WTC11 (cell line): ENCODE measurements around the gene CCDC137. TPM values are rescaled to one million over a fixed set of nuclear protein-coding genes. Genes with fewer than 3 reads are reported as not detected.
A peak's percentile ranks its signal among the peaks of the same experiment; 100 is the strongest.

ENCODE experiments used
- CREB1 ChIP-seq: sonication (generic); formaldehyde crosslinking; IDR thresholded peaks from 2 replicates; pipeline ENCODE4 v1.8.0; 2023; ENCODE audit warnings: mild to moderate bottlenecking, missing genetic modification reagents
- CREM ChIP-seq: sonication (generic); formaldehyde crosslinking; IDR thresholded peaks from 2 replicates; pipeline ENCODE4 v1.8.1; 2022; ENCODE audit warnings: mild to moderate bottlenecking, missing genetic modification reagents, moderate library complexity
- ELF4 ChIP-seq: sonication (generic); formaldehyde crosslinking; IDR thresholded peaks from 2 replicates; pipeline ENCODE4 v1.8.1; 2022; ENCODE audit warnings: low read depth, mild to moderate bottlenecking, moderate library complexity, missing genetic modification reagents
- MXD4 ChIP-seq: fragments of 250-450 bp; sonication (Bioruptor Pico); IDR thresholded peaks from 2 replicates; pipeline ENCODE4 v1.8.0; 2021; ENCODE audit warnings: mild to moderate bottlenecking, moderate library complexity, borderline replicate concordance
- NR3C1 ChIP-seq: sonication (generic); formaldehyde crosslinking; conservative IDR thresholded peaks from 2 replicates; pipeline ENCODE4 v1.8.1; 2023; ENCODE audit warnings: low read depth, mild to moderate bottlenecking, missing genetic modification reagents
- SMAD4 ChIP-seq: sonication (generic); formaldehyde crosslinking; IDR thresholded peaks from 2 replicates; pipeline ENCODE4 v1.8.0; 2022; ENCODE audit warnings: mild to moderate bottlenecking, missing genetic modification reagents
- SP1 ChIP-seq: sonication (generic); formaldehyde crosslinking; conservative IDR thresholded peaks from 2 replicates; pipeline ENCODE4 v1.8.1; 2022; ENCODE audit warnings: missing genetic modification reagents
- ZBTB21 ChIP-seq: sonication (generic); formaldehyde crosslinking; IDR thresholded peaks from 2 replicates; pipeline ENCODE4 v1.8.1; 2023; ENCODE audit warnings: mild to moderate bottlenecking, missing genetic modification reagents, borderline replicate concordance
- ZNF232 ChIP-seq: sonication (generic); formaldehyde crosslinking; IDR thresholded peaks from 2 replicates; pipeline ENCODE4 v1.8.0; 2022; ENCODE audit warnings: mild to moderate bottlenecking, missing genetic modification reagents
- ZNF416 ChIP-seq: fragments of 250-450 bp; sonication (Bioruptor Pico); IDR thresholded peaks from 2 replicates; pipeline ENCODE4 v1.9.0; 2021; ENCODE audit warnings: mild to moderate bottlenecking, inconsistent platforms
- ZNF671 ChIP-seq: fragments of 250-450 bp; sonication (Bioruptor Pico); IDR thresholded peaks from 2 replicates; pipeline ENCODE4 v1.8.0; 2021; ENCODE audit warnings: mild to moderate bottlenecking
- total RNA-seq: library from RNA; stranded (reverse); gene quantifications from 3 replicates; pipeline ENCODE4 v1.2.3, GENCODE V29; 2021
- TF ChIP-seq, protein P1 (sequence below): fragments of 250-450 bp; sonication (Bioruptor Pico); conservative IDR thresholded peaks from 2 replicates; pipeline ENCODE4 v1.9.0; 2021; ENCODE audit warnings: mild to moderate bottlenecking
- TF ChIP-seq, protein P2 (sequence below): sonication (generic); formaldehyde crosslinking; IDR thresholded peaks from 2 replicates; pipeline ENCODE4 v1.8.1; 2022; ENCODE audit warnings: low read depth, mild to moderate bottlenecking, moderate library complexity, missing genetic modification reagents, borderline replicate concordance
- TF ChIP-seq, protein P3 (sequence below): fragments of 250-450 bp; sonication (Bioruptor Pico); IDR thresholded peaks from 2 replicates; pipeline ENCODE4 v2.1.2; 2022; ENCODE audit warnings: mild to moderate bottlenecking, moderate library complexity
- TF ChIP-seq, protein P4 (sequence below): sonication (generic); formaldehyde crosslinking; IDR thresholded peaks from 2 replicates; pipeline ENCODE4 v1.8.0; 2022; ENCODE audit warnings: mild to moderate bottlenecking, missing genetic modification reagents
- TF ChIP-seq, protein P5 (sequence below): fragments of 250-450 bp; sonication (Bioruptor Pico); IDR thresholded peaks from 2 replicates; pipeline ENCODE4 v1.9.0; 2021; ENCODE audit warnings: mild to moderate bottlenecking
- TF ChIP-seq, protein P6 (sequence below): sonication (generic); formaldehyde crosslinking; IDR thresholded peaks from 2 replicates; pipeline ENCODE4 v1.8.0; 2022; ENCODE audit warnings: missing genetic modification reagents
- TF ChIP-seq, protein P7 (sequence below): sonication (generic); formaldehyde crosslinking; IDR thresholded peaks from 2 replicates; pipeline ENCODE4 v1.8.1; 2023; ENCODE audit warnings: mild to moderate bottlenecking, missing genetic modification reagents
- TF ChIP-seq, protein P8 (sequence below): sonication (generic); formaldehyde crosslinking; IDR thresholded peaks from 2 replicates; pipeline ENCODE4 v1.8.1; 2022; ENCODE audit warnings: mild to moderate bottlenecking, missing genetic modification reagents, moderate library complexity, borderline replicate concordance
- TF ChIP-seq, protein P9 (sequence below): fragments of 250-450 bp; sonication (Bioruptor Pico); IDR thresholded peaks from 2 replicates; pipeline ENCODE4 v1.9.0; 2021; ENCODE audit warnings: mild to moderate bottlenecking
- TF ChIP-seq, protein P10 (sequence below): sonication (generic); formaldehyde crosslinking; IDR thresholded peaks from 2 replicates; pipeline ENCODE4 v1.8.0; 2022; ENCODE audit warnings: mild to moderate bottlenecking, missing genetic modification reagents

Gene CCDC137
- total RNA-seq, 1 experiment from 2014 or later = 36.8 TPM

DNA sequence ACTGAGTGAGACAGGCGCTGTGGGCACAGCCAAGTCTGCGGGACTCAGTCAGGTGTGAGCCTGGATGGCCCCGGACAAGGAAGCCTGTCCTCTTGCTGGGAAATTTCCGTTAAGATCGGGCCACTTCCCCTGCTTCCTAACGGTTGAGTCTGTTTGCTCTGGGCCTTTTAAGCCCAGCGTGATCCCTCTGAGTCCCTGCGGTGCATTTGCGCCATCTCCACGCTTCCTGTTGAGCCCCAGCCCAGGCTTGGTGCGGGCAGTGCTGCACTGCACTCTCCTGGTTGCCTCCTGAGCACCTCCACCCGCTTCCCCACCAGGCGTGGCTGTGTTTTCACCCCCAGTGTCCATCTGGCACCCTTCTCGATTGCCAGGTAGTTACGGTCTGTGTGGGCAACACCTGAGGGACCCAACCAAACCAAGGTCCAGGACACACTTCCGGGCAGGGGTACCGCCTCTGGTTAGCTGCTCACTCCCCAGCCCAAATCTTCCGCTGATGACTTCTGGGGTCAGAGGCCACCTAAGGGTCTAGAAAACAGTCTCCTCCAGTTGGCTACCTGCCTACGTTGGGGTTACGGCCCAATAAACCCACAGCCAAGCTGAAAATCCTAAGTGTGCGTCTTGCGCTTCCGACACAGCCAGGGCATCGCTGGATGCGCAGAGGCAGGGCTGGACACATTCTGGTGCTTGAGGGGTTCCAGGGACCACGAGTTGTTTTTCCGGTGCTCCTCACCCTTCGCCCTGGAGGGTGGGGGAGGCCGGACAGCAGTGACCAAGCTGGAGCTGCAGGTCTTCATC lies 44.2 kb downstream of the CCDC137 start (continued):
- TF ChIP-seq CREB1 (CRISPR knock-in tag) = peak; percentile 66; the same call in 1 of the 2 replicates
- TF ChIP-seq, protein P1, sequence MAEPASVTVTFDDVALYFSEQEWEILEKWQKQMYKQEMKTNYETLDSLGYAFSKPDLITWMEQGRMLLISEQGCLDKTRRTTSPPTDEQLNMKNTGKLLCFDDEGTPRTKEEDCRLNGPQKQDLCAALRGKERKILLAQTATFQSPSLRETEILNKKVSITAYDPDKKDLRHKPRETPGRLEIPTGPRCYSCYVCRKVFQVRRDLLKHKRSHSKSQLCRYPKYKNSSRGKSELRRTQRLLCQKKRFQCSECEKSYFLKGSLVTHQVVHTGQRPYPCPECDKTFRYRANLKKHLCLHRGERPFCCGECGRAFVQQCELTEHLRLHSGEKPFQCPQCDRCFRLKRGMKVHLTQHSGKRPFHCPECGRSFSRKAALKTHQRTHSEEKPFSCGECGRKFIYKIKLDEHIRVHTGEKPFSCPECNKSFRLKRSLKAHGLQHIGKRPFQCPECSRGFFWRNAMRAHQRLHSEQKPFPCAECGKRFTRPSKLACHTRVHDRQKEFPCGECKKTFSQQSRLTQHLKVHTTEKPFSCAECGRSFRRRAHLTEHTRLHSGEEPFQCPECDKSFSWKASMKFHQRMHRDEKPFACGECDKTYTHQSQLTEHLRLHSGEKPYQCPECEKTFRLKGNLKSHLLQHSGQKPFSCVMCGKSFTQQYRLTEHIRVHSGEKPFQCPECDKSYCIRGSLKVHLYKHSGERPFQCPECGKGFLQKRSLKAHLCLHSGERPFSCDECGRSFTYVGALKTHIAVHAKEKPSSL (CRISPR knock-in tag) = no peak
- TF ChIP-seq ZNF416 (CRISPR knock-in tag) = peak; percentile 6; the same call in 1 of the 2 replicates
- TF ChIP-seq ELF4 = no peak
- TF ChIP-seq NR3C1 (CRISPR knock-in tag) = no peak
- TF ChIP-seq, protein P2, sequence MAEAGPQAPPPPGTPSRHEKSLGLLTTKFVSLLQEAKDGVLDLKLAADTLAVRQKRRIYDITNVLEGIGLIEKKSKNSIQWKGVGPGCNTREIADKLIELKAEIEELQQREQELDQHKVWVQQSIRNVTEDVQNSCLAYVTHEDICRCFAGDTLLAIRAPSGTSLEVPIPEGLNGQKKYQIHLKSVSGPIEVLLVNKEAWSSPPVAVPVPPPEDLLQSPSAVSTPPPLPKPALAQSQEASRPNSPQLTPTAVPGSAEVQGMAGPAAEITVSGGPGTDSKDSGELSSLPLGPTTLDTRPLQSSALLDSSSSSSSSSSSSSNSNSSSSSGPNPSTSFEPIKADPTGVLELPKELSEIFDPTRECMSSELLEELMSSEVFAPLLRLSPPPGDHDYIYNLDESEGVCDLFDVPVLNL (CRISPR knock-in tag) = no peak
- no peak for TF ChIP-seq ZNF671 (CRISPR knock-in tag)
- peak; percentile 26; the same call in 1 of the 2 replicates for TF ChIP-seq CREM (CRISPR knock-in tag)
- TF ChIP-seq, protein P3, sequence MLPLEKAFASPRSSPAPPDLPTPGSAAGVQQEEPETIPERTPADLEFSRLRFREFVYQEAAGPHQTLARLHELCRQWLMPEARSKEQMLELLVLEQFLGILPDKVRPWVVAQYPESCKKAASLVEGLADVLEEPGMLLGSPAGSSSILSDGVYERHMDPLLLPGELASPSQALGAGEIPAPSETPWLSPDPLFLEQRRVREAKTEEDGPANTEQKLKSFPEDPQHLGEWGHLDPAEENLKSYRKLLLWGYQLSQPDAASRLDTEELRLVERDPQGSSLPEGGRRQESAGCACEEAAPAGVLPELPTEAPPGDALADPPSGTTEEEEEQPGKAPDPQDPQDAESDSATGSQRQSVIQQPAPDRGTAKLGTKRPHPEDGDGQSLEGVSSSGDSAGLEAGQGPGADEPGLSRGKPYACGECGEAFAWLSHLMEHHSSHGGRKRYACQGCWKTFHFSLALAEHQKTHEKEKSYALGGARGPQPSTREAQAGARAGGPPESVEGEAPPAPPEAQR (CRISPR knock-in tag) = no peak
- TF ChIP-seq, protein P4, sequence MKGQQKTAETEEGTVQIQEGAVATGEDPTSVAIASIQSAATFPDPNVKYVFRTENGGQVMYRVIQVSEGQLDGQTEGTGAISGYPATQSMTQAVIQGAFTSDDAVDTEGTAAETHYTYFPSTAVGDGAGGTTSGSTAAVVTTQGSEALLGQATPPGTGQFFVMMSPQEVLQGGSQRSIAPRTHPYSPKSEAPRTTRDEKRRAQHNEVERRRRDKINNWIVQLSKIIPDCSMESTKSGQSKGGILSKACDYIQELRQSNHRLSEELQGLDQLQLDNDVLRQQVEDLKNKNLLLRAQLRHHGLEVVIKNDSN = no peak
- TF ChIP-seq, protein P5, sequence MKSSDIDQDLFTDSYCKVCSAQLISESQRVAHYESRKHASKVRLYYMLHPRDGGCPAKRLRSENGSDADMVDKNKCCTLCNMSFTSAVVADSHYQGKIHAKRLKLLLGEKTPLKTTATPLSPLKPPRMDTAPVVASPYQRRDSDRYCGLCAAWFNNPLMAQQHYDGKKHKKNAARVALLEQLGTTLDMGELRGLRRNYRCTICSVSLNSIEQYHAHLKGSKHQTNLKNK (CRISPR knock-in tag) = no peak
- no peak for TF ChIP-seq MXD4
- TF ChIP-seq ZBTB21 = no peak
- 0 out of 2 replicates have a peak, but pooled peaks have one; percentile 15 for TF ChIP-seq SP1
- no peak for TF ChIP-seq ZNF232 (CRISPR knock-in tag)
- no peak for TF ChIP-seq SMAD4 (CRISPR knock-in tag)
- TF ChIP-seq, protein P6, sequence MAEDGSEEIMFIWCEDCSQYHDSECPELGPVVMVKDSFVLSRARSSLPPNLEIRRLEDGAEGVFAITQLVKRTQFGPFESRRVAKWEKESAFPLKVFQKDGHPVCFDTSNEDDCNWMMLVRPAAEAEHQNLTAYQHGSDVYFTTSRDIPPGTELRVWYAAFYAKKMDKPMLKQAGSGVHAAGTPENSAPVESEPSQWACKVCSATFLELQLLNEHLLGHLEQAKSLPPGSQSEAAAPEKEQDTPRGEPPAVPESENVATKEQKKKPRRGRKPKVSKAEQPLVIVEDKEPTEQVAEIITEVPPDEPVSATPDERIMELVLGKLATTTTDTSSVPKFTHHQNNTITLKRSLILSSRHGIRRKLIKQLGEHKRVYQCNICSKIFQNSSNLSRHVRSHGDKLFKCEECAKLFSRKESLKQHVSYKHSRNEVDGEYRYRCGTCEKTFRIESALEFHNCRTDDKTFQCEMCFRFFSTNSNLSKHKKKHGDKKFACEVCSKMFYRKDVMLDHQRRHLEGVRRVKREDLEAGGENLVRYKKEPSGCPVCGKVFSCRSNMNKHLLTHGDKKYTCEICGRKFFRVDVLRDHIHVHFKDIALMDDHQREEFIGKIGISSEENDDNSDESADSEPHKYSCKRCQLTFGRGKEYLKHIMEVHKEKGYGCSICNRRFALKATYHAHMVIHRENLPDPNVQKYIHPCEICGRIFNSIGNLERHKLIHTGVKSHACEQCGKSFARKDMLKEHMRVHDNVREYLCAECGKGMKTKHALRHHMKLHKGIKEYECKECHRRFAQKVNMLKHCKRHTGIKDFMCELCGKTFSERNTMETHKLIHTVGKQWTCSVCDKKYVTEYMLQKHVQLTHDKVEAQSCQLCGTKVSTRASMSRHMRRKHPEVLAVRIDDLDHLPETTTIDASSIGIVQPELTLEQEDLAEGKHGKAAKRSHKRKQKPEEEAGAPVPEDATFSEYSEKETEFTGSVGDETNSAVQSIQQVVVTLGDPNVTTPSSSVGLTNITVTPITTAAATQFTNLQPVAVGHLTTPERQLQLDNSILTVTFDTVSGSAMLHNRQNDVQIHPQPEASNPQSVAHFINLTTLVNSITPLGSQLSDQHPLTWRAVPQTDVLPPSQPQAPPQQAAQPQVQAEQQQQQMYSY (CRISPR knock-in tag) = no peak
- TF ChIP-seq, protein P7, sequence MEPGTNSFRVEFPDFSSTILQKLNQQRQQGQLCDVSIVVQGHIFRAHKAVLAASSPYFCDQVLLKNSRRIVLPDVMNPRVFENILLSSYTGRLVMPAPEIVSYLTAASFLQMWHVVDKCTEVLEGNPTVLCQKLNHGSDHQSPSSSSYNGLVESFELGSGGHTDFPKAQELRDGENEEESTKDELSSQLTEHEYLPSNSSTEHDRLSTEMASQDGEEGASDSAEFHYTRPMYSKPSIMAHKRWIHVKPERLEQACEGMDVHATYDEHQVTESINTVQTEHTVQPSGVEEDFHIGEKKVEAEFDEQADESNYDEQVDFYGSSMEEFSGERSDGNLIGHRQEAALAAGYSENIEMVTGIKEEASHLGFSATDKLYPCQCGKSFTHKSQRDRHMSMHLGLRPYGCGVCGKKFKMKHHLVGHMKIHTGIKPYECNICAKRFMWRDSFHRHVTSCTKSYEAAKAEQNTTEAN (CRISPR knock-in tag) = no peak
- TF ChIP-seq, protein P8, sequence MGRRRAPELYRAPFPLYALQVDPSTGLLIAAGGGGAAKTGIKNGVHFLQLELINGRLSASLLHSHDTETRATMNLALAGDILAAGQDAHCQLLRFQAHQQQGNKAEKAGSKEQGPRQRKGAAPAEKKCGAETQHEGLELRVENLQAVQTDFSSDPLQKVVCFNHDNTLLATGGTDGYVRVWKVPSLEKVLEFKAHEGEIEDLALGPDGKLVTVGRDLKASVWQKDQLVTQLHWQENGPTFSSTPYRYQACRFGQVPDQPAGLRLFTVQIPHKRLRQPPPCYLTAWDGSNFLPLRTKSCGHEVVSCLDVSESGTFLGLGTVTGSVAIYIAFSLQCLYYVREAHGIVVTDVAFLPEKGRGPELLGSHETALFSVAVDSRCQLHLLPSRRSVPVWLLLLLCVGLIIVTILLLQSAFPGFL (CRISPR knock-in tag) = no peak
- TF ChIP-seq, protein P9, sequence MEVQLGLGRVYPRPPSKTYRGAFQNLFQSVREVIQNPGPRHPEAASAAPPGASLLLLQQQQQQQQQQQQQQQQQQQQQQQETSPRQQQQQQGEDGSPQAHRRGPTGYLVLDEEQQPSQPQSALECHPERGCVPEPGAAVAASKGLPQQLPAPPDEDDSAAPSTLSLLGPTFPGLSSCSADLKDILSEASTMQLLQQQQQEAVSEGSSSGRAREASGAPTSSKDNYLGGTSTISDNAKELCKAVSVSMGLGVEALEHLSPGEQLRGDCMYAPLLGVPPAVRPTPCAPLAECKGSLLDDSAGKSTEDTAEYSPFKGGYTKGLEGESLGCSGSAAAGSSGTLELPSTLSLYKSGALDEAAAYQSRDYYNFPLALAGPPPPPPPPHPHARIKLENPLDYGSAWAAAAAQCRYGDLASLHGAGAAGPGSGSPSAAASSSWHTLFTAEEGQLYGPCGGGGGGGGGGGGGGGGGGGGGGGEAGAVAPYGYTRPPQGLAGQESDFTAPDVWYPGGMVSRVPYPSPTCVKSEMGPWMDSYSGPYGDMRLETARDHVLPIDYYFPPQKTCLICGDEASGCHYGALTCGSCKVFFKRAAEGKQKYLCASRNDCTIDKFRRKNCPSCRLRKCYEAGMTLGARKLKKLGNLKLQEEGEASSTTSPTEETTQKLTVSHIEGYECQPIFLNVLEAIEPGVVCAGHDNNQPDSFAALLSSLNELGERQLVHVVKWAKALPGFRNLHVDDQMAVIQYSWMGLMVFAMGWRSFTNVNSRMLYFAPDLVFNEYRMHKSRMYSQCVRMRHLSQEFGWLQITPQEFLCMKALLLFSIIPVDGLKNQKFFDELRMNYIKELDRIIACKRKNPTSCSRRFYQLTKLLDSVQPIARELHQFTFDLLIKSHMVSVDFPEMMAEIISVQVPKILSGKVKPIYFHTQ (CRISPR knock-in tag) = no peak
- TF ChIP-seq, protein P10, sequence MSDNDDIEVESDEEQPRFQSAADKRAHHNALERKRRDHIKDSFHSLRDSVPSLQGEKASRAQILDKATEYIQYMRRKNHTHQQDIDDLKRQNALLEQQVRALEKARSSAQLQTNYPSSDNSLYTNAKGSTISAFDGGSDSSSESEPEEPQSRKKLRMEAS (CRISPR knock-in tag) = no peak; the same call in 1 of the 2 replicates
